Cardiac muscle cell (in vitro differentiated cells and primary cell): Measurements from ENCODE around the gene PGLYRP4. TPM values are rescaled to one million over a fixed set of nuclear protein-coding genes. Genes with fewer than 3 reads are reported as not detected.

ENCODE experiments used
- DNase-seq, 2 donors: peaks; one replicate each; pipeline versions ENCODE4 v3.0.0 to v3.0.0-alpha.2; 2010 to 2017; ENCODE audit warnings: low read depth in 1 of 2, low spot score in 1 of 2
- H3K27ac ChIP-seq: fragments of 200-600 bp; sonication (generic); 2 replicates; pipeline ENCODE4 v1.5.1; 2016
- H3K27me3 ChIP-seq: fragments of 200-600 bp; sonication (generic); 2 replicates; pipeline ENCODE4 v1.6.0; 2016; ENCODE audit warnings: control low read depth
- H3K36me3 ChIP-seq: fragments of 200-600 bp; sonication (generic); 2 replicates; pipeline ENCODE4 v1.5.1; 2016; ENCODE audit warnings: control low read depth
- H3K4me1 ChIP-seq: fragments of 200-600 bp; sonication (generic); 2 replicates; pipeline ENCODE4 v1.8.1; 2017; ENCODE audit warnings: low read depth, mild to moderate bottlenecking, mixed run types
- H3K4me3 ChIP-seq: fragments of 200-600 bp; sonication (generic); 2 replicates; pipeline ENCODE4 v1.5.1; 2016; ENCODE audit warnings: mild to moderate bottlenecking
- H3K9me3 ChIP-seq: fragments of 200-600 bp; sonication (generic); 2 replicates; pipeline ENCODE4 v1.5.1; 2017; ENCODE audit warnings: low read depth, mild to moderate bottlenecking, control low read depth
- CTCF ChIP-seq: IDR thresholded peaks from 2 replicates; pipeline ENCODE4 v1.5.1; 2012; ENCODE audit warnings: low read depth, mild to moderate bottlenecking, low read length
- polyA plus RNA-seq: library from polyadenylated mRNA; unstranded; fragments of >200 nt; fragmentation: Nextera tagmentation; extraction: Ambion mirVana; gene quantifications from 2 replicates; pipeline ENCODE4 v1.2.1, GENCODE V29; 2016
- total RNA-seq: library from RNA; depleted of rRNA; stranded (reverse); fragments of >200 nt; gene quantifications from 2 replicates; pipeline ENCODE4 v1.2.3, GENCODE V29; 2016

PGLYRP4 gene
- total and polyA plus RNA-seq, 2 experiments from 2014 or later: 0.33 TPM; not detected in 1

DNA sequence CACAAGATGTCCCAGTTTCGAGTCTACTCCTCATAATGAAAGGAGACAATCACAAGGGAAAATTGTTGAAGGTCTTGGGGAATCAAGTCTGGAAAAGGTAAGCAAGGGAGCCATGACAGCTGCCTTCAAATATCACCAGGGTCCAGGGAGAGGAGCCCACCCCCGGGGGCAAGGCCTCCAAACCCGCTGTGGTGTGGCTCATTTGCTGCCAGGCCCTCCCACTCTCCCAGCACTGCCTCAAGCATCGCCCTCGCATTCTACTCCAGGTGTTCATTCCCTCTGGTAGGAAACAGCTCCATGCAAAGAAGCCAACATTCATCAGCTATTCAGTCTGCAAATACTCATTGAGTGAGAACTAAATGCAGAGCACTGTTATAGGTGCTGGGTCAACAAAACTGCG lies 17.6 kb upstream of the PGLYRP4 start:
- TF ChIP-seq CTCF: no peak
- Histone ChIP-seq H3K4me1 (peaks cover 30% of the 10 kb centered on the region), H3K36me3 (no peaks in the 10 kb centered on the region), H3K27me3 (no peaks in the 10 kb centered on the region), H3K4me3 (no peak overlapping the region), H3K27ac (no peak overlapping the region), H3K9me3 (no peaks in the 10 kb centered on the region)
- no peak for DNase-seq

DNA sequence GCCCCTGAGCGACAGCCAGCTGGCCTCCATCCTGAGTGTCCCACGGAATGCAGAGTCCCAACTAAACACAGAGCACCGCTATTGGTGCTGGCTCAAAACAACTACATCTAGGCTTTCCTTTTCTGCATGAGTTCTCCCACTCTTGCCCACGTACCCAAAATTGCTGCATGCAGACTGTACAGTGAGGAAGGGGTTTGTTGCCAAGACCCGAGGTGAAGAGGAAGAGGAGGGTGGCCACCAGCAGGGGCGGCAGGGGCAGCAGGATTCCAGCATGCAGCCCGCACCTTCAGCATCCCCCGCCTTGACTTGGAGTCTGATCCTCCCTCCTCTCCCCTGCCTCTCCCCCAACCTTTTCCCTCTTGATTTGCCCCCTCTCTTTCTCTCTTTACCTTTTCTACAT lies 17.1 kb upstream of the PGLYRP4 start:
- Histone ChIP-seq H3K27ac (no peak overlapping the region), H3K4me1 (peaks cover 35% of the 10 kb centered on the region), H3K36me3 (no peaks in the 10 kb centered on the region)

DNA sequence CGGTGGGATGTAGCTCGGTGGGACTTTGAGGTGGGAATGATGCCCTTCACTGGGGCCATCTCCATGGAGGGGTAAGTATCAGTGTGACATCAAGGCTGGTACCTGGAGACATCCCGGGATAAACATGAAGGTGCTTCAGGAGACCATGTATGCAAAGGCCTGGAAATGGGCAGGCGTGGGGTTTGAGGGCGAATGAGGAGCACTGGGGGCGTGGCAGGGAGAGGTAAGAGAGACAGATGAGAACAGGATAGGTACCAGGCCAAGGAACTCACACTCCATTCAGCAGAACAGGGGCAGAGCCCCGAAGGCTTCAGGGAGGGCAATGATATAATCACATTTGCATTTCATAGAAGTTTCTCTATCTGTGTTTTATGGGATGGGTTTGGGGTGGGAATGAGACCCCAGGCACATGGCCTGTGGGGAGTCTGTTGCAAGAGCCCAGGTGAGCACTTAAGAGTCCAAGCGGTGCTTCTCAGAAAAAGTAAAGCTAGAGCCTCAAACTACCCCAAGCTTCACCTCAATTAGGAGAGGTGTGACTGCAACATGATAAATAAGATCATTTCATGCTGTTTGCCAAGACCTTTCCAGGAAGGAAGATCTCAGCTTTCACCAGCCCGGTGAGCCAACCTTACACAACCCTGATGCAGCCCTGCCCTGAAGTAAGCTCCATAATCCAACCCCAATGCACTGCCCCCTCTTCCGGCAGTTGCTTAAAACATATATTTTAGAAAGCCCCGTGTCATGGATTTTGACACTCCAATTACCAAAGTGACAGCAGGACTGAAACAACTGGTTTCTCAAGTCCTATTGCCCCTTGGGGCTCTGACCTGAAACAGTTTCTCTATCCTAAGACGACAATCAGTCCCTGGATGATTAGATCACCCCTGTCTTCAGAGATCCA lies 16.4 kb upstream of the PGLYRP4 start:
- Histone ChIP-seq H3K36me3 (no peaks in the 10 kb centered on the region), H3K4me3 (no peak overlapping the region), H3K9me3 (no peaks in the 10 kb centered on the region), H3K27me3 (no peaks in the 10 kb centered on the region), H3K27ac (no peak overlapping the region), H3K4me1 (peaks cover 41% of the 10 kb centered on the region)
- DNase-seq: no peak
- no peak for TF ChIP-seq CTCF

More for the DNA sequence above, 17.1 kb upstream of the PGLYRP4 start:
- no peak overlapping the region for H3K4me3 ChIP-seq
- TF ChIP-seq CTCF: no peak
- no peak for DNase-seq
- no peaks in the 10 kb centered on the region for H3K27me3 ChIP-seq
- no peaks in the 10 kb centered on the region for H3K9me3 ChIP-seq

GRCh38 chr1:153364156-153364555 lies 15.5 kb upstream of the PGLYRP4 start:
- no peak for DNase-seq
- Histone ChIP-seq H3K36me3 (no peaks in the 10 kb centered on the region), H3K27me3 (no peaks in the 10 kb centered on the region), H3K9me3 (no peaks in the 10 kb centered on the region), H3K27ac (no peak overlapping the region), H3K4me3 (no peak overlapping the region), H3K4me1 (peaks cover 44% of the 10 kb centered on the region)
- no peak for TF ChIP-seq CTCF

GRCh38 chr1:153363641-153364040 lies 15.0 kb upstream of the PGLYRP4 start:
- Histone ChIP-seq H3K27ac (no peak overlapping the region), H3K4me1 (peaks cover 43% of the 10 kb centered on the region), H3K4me3 (no peak overlapping the region), H3K36me3 (no peaks in the 10 kb centered on the region), H3K9me3 (no peaks in the 10 kb centered on the region), H3K27me3 (no peaks in the 10 kb centered on the region)
- DNase-seq: no peak
- no peak for TF ChIP-seq CTCF
